SK-N-SH treated with all-trans-retinoic acid at 6 μM for 48 hours (cell line): ENCODE measurements around the gene UBXN4.

Source experiments
- CREB5 ChIP-seq: fragments of 250-450 bp; sonication (Bioruptor Pico); IDR thresholded peaks from 2 replicates; pipeline ENCODE4 v1.5.1; 2020; ENCODE audit warnings: low read depth, mild to moderate bottlenecking, moderate library complexity
- CSDC2 ChIP-seq: fragments of 250-450 bp; sonication (Bioruptor Pico); IDR thresholded peaks from 2 replicates; pipeline ENCODE4 v1.5.0; 2020; ENCODE audit warnings: mild to moderate bottlenecking, moderate library complexity
- CSRNP3 ChIP-seq: fragments of 250-450 bp; sonication (Bioruptor Pico); IDR thresholded peaks from 2 replicates; pipeline ENCODE4 v1.5.1; 2021; ENCODE audit warnings: mild to moderate bottlenecking, moderate library complexity
- ESRRG ChIP-seq: fragments of 250-450 bp; sonication (Bioruptor Pico); IDR thresholded peaks from 2 replicates; pipeline ENCODE4 v1.6.1; 2021; ENCODE audit warnings: mild to moderate bottlenecking
- OSR1 ChIP-seq: fragments of 250-450 bp; sonication (Bioruptor Pico); IDR thresholded peaks from 2 replicates; pipeline ENCODE4 v1.8.0; 2022; ENCODE audit warnings: moderate library complexity, mild to moderate bottlenecking, inconsistent platforms
- POU6F1 ChIP-seq: fragments of 250-450 bp; sonication (Bioruptor Pico); IDR thresholded peaks from 2 replicates; pipeline ENCODE4 v1.8.0; 2021; ENCODE audit warnings: low read depth, mild to moderate bottlenecking, moderate library complexity, borderline replicate concordance
- RARB ChIP-seq: fragments of 250-450 bp; sonication (Bioruptor Pico); IDR thresholded peaks from 2 replicates; pipeline ENCODE4 v1.8.0; 2021; ENCODE audit warnings: mild to moderate bottlenecking, moderate library complexity
- TCF4 ChIP-seq: fragments of 250-450 bp; sonication (Bioruptor Pico); IDR thresholded peaks from 2 replicates; pipeline ENCODE4 v1.8.0; 2021; ENCODE audit warnings: mild to moderate bottlenecking, moderate library complexity, borderline replicate concordance
- ZC3H10 ChIP-seq: fragments of 250-450 bp; sonication (Bioruptor Pico); IDR thresholded peaks from 2 replicates; pipeline ENCODE4 v1.5.1; 2021; ENCODE audit warnings: mild to moderate bottlenecking, moderate library complexity
- ZFP3 ChIP-seq: fragments of 250-450 bp; sonication (Bioruptor Pico); IDR thresholded peaks from 2 replicates; pipeline ENCODE4 v1.5.0; 2020; ENCODE audit warnings: mild to moderate bottlenecking, moderate library complexity
- ZNF70 ChIP-seq: fragments of 450-650 bp; formaldehyde crosslinking; IDR thresholded peaks from 2 replicates; pipeline ENCODE4 v1.5.0; 2020; ENCODE audit warnings: mild to moderate bottlenecking, moderate library complexity
- ZNF8 ChIP-seq: fragments of 450-650 bp; formaldehyde crosslinking; IDR thresholded peaks from 2 replicates; pipeline ENCODE4 v1.5.0; 2020; ENCODE audit warnings: mild to moderate bottlenecking, moderate library complexity

DNA sequence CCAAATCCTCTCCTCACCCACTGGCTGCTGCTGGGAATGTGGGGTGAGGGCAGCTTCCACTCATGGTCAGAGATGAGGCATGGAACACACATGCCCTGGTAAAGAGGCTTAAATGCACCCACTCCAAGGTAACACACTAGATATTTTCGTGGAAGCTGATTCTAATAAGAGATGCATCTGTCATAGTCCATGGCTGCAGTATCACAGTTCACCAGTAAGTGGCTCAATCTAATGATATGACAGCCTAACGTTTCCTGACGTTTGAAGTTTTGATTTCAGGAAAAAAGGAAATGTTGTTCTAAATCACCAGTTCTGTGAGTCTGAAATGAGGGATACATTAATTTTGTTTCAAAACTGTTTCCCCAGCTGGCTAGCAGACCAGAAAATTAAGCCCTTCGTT is 57.1 kb downstream of the UBXN4 start:
- TF ChIP-seq ESRRG (CRISPR knock-in tag) (no peak), ZFP3 (no peak), RARB (CRISPR knock-in tag) (no peak), OSR1 (CRISPR knock-in tag) (no peak), ZC3H10 (CRISPR knock-in tag) (no peak), CREB5 (no peak), ZNF8 (CRISPR knock-in tag) (no peak), CSRNP3 (CRISPR knock-in tag) (no peak), CSDC2 (CRISPR knock-in tag) (no peak), TCF4 (CRISPR knock-in tag) (no peak), ZNF70 (CRISPR knock-in tag) (no peak), POU6F1 (CRISPR knock-in tag) (no peak)
